Endothelial cell (in vitro differentiated cells): ENCODE data around the gene HSD17B12. TPM values are rescaled to one million over a fixed set of nuclear protein-coding genes. Genes with fewer than 3 reads are reported as not detected.

Source experiments
- DNase-seq: peaks from one replicate; pipeline ENCODE4 v3.0.0; 2021; ENCODE audit warnings: low spot score
- H3K27ac Mint-ChIP-seq: one replicate; pipeline ENCODE4 v1.8.0; 2021; ENCODE audit warnings: mixed read lengths, inconsistent platforms; ENCODE audit not compliant: unreplicated experiment
- H3K27me3 Mint-ChIP-seq: one replicate; pipeline ENCODE4 v1.8.0; 2021; ENCODE audit warnings: mild to moderate bottlenecking, moderate library complexity, mixed read lengths, inconsistent platforms; ENCODE audit not compliant: unreplicated experiment
- H3K36me3 Mint-ChIP-seq: one replicate; pipeline ENCODE4 v1.8.0; 2021; ENCODE audit warnings: mild to moderate bottlenecking, low read depth, mixed read lengths, inconsistent platforms; ENCODE audit not compliant: unreplicated experiment
- H3K4me1 Mint-ChIP-seq: one replicate; pipeline ENCODE4 v1.8.0; 2021; ENCODE audit warnings: mild to moderate bottlenecking, mixed read lengths, inconsistent platforms; ENCODE audit not compliant: unreplicated experiment
- H3K4me3 Mint-ChIP-seq: one replicate; pipeline ENCODE4 v1.8.0; 2021; ENCODE audit warnings: mild to moderate bottlenecking, mixed read lengths, inconsistent platforms; ENCODE audit not compliant: unreplicated experiment
- H3K9me3 Mint-ChIP-seq: one replicate; pipeline ENCODE4 v1.8.0; 2021; ENCODE audit warnings: mixed read lengths, inconsistent platforms; ENCODE audit not compliant: unreplicated experiment
- CTCF ChIP-seq: fragments of 200-600 bp; sonication (generic); IDR thresholded peaks from one replicate; pipeline ENCODE4 v1.5.0; 2021; ENCODE audit warnings: antibody characterized with exemption; ENCODE audit not compliant: unreplicated experiment
- total RNA-seq: library from RNA; stranded (reverse); fragmentation: NEBNext Ultra II Directional; extraction: Animal tissue kit (Norgen Biotek cat#: 25700); gene quantifications from one replicate; pipeline ENCODE4 v1.2.1, GENCODE V29; 2021; ENCODE audit not compliant: unreplicated experiment

The HSD17B12 gene
- total RNA-seq, 1 donor from 2014 or later, result 110 TPM

- Mint-ChIP-seq H3K36me3 (peaks cover 15% of the 10 kb centered on the region), H3K27me3 (no peaks in the 10 kb centered on the region), H3K4me3 (no peak overlapping the region), H3K27ac (no peak overlapping the region), H3K9me3 (no peaks in the 10 kb centered on the region), H3K4me1 (no peaks in the 10 kb centered on the region)
- TF ChIP-seq CTCF, result no peak
- DNase-seq, result no peak
These were observed 117.3 kb downstream of the HSD17B12 start for GRCh38 chr11:43797866-43798265.

- H3K9me3 Mint-ChIP-seq, result no peaks in the 10 kb centered on the region
- H3K36me3 Mint-ChIP-seq, result peaks cover 28% of the 10 kb centered on the region
- DNase-seq, result no peak
These were observed 122.0 kb downstream of the HSD17B12 start for GRCh38 chr11:43802509-43802908.

GRCh38 chr11:43803766-43804165 lies 123.2 kb downstream of the HSD17B12 start:
- H3K36me3 Mint-ChIP-seq, result peaks cover 28% of the 10 kb centered on the region
- TF ChIP-seq CTCF, result no peak
- H3K27me3 Mint-ChIP-seq, result no peaks in the 10 kb centered on the region
- H3K27ac Mint-ChIP-seq, result no peak overlapping the region
- H3K4me3 Mint-ChIP-seq, result no peak overlapping the region
- no peaks in the 10 kb centered on the region for H3K4me1 Mint-ChIP-seq
- H3K9me3 Mint-ChIP-seq, result no peaks in the 10 kb centered on the region
- no peak for DNase-seq

More at GRCh38 chr11:43802509-43802908, 122.0 kb downstream of the HSD17B12 start:
- Mint-ChIP-seq H3K4me1 (no peaks in the 10 kb centered on the region), H3K27me3 (no peaks in the 10 kb centered on the region), H3K4me3 (no peak overlapping the region), H3K27ac (no peak overlapping the region)
- no peak for TF ChIP-seq CTCF

GRCh38 chr11:43806976-43807375 lies 126.4 kb downstream of the HSD17B12 start:
- no peak for TF ChIP-seq CTCF
- H3K27me3 Mint-ChIP-seq, result no peaks in the 10 kb centered on the region
- no peak for DNase-seq
- no peaks in the 10 kb centered on the region for H3K9me3 Mint-ChIP-seq
- no peak overlapping the region for H3K27ac Mint-ChIP-seq
- H3K4me1 Mint-ChIP-seq, result no peaks in the 10 kb centered on the region
- H3K36me3 Mint-ChIP-seq, result peaks cover 21% of the 10 kb centered on the region
- no peak overlapping the region for H3K4me3 Mint-ChIP-seq

- Mint-ChIP-seq H3K36me3 (peaks cover 3% of the 10 kb centered on the region), H3K9me3 (no peaks in the 10 kb centered on the region), H3K4me1 (no peaks in the 10 kb centered on the region), H3K27me3 (no peaks in the 10 kb centered on the region), H3K4me3 (no peak overlapping the region), H3K27ac (no peak overlapping the region)
- TF ChIP-seq CTCF, result no peak
- DNase-seq, result no peak
These were observed 130.5 kb downstream of the HSD17B12 start for GRCh38 chr11:43810929-43811596.
